IMR-90 (cell line): ENCODE results near the gene GATAD2A. TPM values are rescaled to one million over a fixed set of nuclear protein-coding genes. Genes with fewer than 3 reads are reported as not detected.

ENCODE experiments used
- ATAC-seq: fragments of 200-7000 bp; cut with Tn5 transposase; 2 replicates; pipeline ENCODE4 v1.9.1; 2020; ENCODE audit warnings: low read depth, mild to moderate bottlenecking, moderate library complexity
- BruUV-seq: library from RNA; stranded (reverse); fragments of 400-500 nt; replicated peaks from 2 replicates; lab custom pipeline; 2021; lab: Mats Ljungman, UMichigan
- CTCF ChIA-PET: fragments of 300-600 bp; formaldehyde crosslinking; extraction: SDS; loops from one replicate; lab custom pipeline; 2021; ENCODE audit warnings: antibody characterized with exemption; lab: Yijun Ruan, JAX
- POLR2A ChIA-PET: fragments of 300-600 bp; sonication (Branson Sonifier 250); formaldehyde crosslinking; loops from one replicate; lab custom pipeline; 2022; ENCODE audit warnings: antibody characterized with exemption; ENCODE audit not compliant: unreplicated experiment; lab: Charles Lee
- DNase-seq: peaks from one replicate; pipeline ENCODE4 v3.0.0; 2013
- H2AFZ ChIP-seq: replicated peaks from 2 replicates; pipeline ENCODE3; 2013; ENCODE audit warnings: low read length, mild to moderate bottlenecking; ENCODE audit not compliant: poor library complexity
- H2AK5ac ChIP-seq: 2 replicates; pipeline ENCODE4 v1.6.1; 2013; ENCODE audit warnings: low read depth, low read length, inconsistent platforms
- H2AK9ac ChIP-seq: replicated peaks from 2 replicates; pipeline ENCODE3; 2013; ENCODE audit warnings: mild to moderate bottlenecking, low read depth, low read length, moderate library complexity; ENCODE audit not compliant: poor library complexity
- H2BK120ac ChIP-seq: 2 replicates; pipeline ENCODE4 v1.6.1; 2013; ENCODE audit warnings: low read depth, low read length, inconsistent platforms
- H2BK15ac ChIP-seq: 3 replicates; pipeline ENCODE4 v1.6.1; 2013; ENCODE audit warnings: low read depth, low read length, inconsistent platforms
- H2BK20ac ChIP-seq: 2 replicates; pipeline ENCODE4 v1.6.1; 2013; ENCODE audit warnings: low read depth, mild to moderate bottlenecking, inconsistent platforms, low read length, moderate library complexity
- H2BK5ac ChIP-seq: 2 replicates; pipeline ENCODE4 v1.6.1; 2013; ENCODE audit warnings: mild to moderate bottlenecking, low read depth, low read length, inconsistent platforms; ENCODE audit not compliant: poor library complexity, severe bottlenecking
- H3K14ac ChIP-seq: replicated peaks from 2 replicates; pipeline ENCODE4 v1.6.1; 2013; ENCODE audit warnings: low read depth, low read length, inconsistent platforms
- H3K18ac ChIP-seq: 2 replicates; pipeline ENCODE4 v1.6.1; 2013; ENCODE audit warnings: low read depth, low read length, control low read depth
- H3K23ac ChIP-seq: 2 replicates; pipeline ENCODE4 v1.6.1; 2013; ENCODE audit warnings: low read depth, low read length, inconsistent platforms
- H3K27ac ChIP-seq: 2 replicates; pipeline ENCODE4 v1.5.1; 2013; ENCODE audit warnings: mild to moderate bottlenecking, control low read depth, low read length; ENCODE audit not compliant: insufficient read depth
- H3K27me3 ChIP-seq: 2 replicates; pipeline ENCODE4 v1.6.1; 2013; ENCODE audit warnings: low read length; ENCODE audit not compliant: control insufficient read depth, insufficient read depth
- H3K36me3 ChIP-seq: 2 replicates; pipeline ENCODE4 v1.6.1; 2013; ENCODE audit warnings: low read length, mixed read lengths; ENCODE audit not compliant: control insufficient read depth, insufficient read depth
- H3K4ac ChIP-seq: 2 replicates; pipeline ENCODE4 v1.6.1; 2013; ENCODE audit warnings: low read depth, low read length, inconsistent platforms
- H3K4me1 ChIP-seq: 2 replicates; pipeline ENCODE4 v1.6.1; 2013; ENCODE audit warnings: low read length, mixed read lengths; ENCODE audit not compliant: control insufficient read depth, insufficient read depth
- H3K4me2 ChIP-seq: 2 replicates; pipeline ENCODE4 v1.6.1; 2013; ENCODE audit warnings: low read depth, mild to moderate bottlenecking, control low read depth, low read length, moderate library complexity
- H3K4me3 ChIP-seq: 2 replicates; pipeline ENCODE4 v1.5.1; 2013; ENCODE audit warnings: low read depth, mild to moderate bottlenecking, control low read depth, low read length, moderate library complexity; ENCODE audit not compliant: insufficient read depth
- H3K56ac ChIP-seq: 2 replicates; pipeline ENCODE4 v1.6.1; 2013; ENCODE audit warnings: low read length, inconsistent platforms; ENCODE audit not compliant: insufficient read depth; ENCODE audit errors: extremely low read depth
- H3K79me1 ChIP-seq, 2 experiments: 2 replicates each; pipeline ENCODE4 v1.6.1; 2013; ENCODE audit warnings: low read length in 2 of 2, inconsistent platforms in 1 of 2, low read depth in 1 of 2
- H3K9ac ChIP-seq: 2 replicates; pipeline ENCODE4 v1.6.1; 2013; ENCODE audit warnings: low read depth, low read length, control low read depth
- H3K9me1 ChIP-seq: 2 replicates; pipeline ENCODE4 v1.6.1; 2013; ENCODE audit warnings: low read length, inconsistent platforms; ENCODE audit not compliant: insufficient read depth
- H3K9me3 ChIP-seq: 2 replicates; pipeline ENCODE4 v1.6.1; 2013; ENCODE audit warnings: low read length; ENCODE audit not compliant: control insufficient read depth, insufficient read depth
- H4K20me1 ChIP-seq: 2 replicates; pipeline ENCODE4 v1.6.1; 2013; ENCODE audit warnings: low read length, inconsistent platforms; ENCODE audit not compliant: insufficient read depth
- H4K5ac ChIP-seq: 2 replicates; pipeline ENCODE4 v1.6.1; 2013; ENCODE audit warnings: mild to moderate bottlenecking, low read depth, low read length, control low read depth
- H4K8ac ChIP-seq, 2 experiments: 2 replicates each; pipeline ENCODE4 v1.6.1; 2013; ENCODE audit warnings: low read depth in 2 of 2, low read length in 2 of 2, control low read depth in 1 of 2, inconsistent platforms in 1 of 2
- H4K91ac ChIP-seq: 2 replicates; pipeline ENCODE4 v1.6.1; 2013; ENCODE audit warnings: low read depth, low read length, inconsistent platforms; ENCODE audit not compliant: insufficient read depth
- SMC3 ChIP-seq: fragments of 150-350 bp; IDR thresholded peaks from 2 replicates; pipeline ENCODE4 v1.6.1; 2016; ENCODE audit warnings: low read depth, mild to moderate bottlenecking, antibody characterized with exemption, low read length, moderate library complexity
- WGBS, 2 experiments: methylation state at CpG; one replicate each; pipeline versions ENCODE4 v1.1.5 to v1.1.7; 2013; ENCODE audit warnings: missing lambda C conversion rate in 2 of 2; ENCODE audit not compliant: insufficient read length in 1 of 2; ENCODE audit errors: extremely low coverage in 2 of 2; 5-methylcytosine and 5-hydroxymethylcytosine counted together
- dilution Hi-C: fragments of 300-500 bp; cut with HindIII; formaldehyde crosslinking; loops from one replicate; pipeline ENCODE4 v1.14.3; 2018; ENCODE audit warnings: low sequenced_read_pairs; ENCODE audit not compliant: unreplicated experiment
- in situ Hi-C: fragments of 300-500 bp; cut with MboI; formaldehyde crosslinking; loops from 3 replicates; pipeline ENCODE4 v1.14.3; 2019; ENCODE audit warnings: low sequenced_read_pairs, inconsistent platforms, mixed read lengths
- intact Hi-C: fragments of 100-400 bp; cut with micrococcal nuclease; formaldehyde crosslinking; loops from 2 replicates; pipeline ENCODE4 v1.10.0; 2022
- polyA plus RNA-seq, 3 experiments: library from polyadenylated mRNA; depleted of rRNA; stranded (reverse); fragments of >200 nt; gene quantifications; 2 replicates each; pipeline ENCODE4 v1.2.3, GENCODE V29; 2012; ENCODE audit warnings: low replicate concordance in 1 of 3
- total RNA-seq: library from RNA; depleted of rRNA; stranded (reverse); fragments of >200 nt; gene quantifications from 2 replicates; pipeline ENCODE4 v1.2.3, GENCODE V29; 2012

GATAD2A gene
- total and polyA plus RNA-seq, 2 of the 4 experiments (the other 2 are of a cell fraction): 23.5 to 33.2 TPM

DNA sequence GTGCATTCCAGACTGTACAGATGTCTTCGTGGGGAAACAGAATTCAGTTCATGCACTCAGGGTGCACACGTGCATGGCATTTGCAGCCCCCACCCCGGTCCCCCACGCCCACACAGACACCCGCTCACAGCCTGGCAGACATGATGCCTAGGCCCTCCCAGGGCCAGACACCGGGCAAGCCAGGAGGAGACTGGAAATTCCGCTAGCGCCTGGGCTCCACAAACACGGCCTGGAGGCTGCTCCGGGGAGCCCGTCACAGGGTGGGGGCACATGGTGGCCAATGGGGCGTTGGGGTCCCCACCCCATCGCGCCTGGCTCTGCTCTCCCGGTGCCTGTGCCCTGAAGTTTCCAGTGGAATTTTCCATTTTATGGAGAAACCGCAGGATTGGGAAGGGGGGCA, 136.1 kb downstream of the GATAD2A start:
- CTCF ChIA-PET: no interaction called here
- Histone ChIP-seq H3K27me3 (peaks cover 25% of the 10 kb centered on the region), H3K36me3 (no peaks in the 10 kb centered on the region), H2AK5ac (no peak overlapping the region), H2BK120ac (no peak overlapping the region), H3K9ac (no peak overlapping the region), H3K9me3 (no peaks in the 10 kb centered on the region; the same call in 1 of the 2 replicates), H3K27ac (no peak overlapping the region), H3K14ac (no peak overlapping the region), H3K9me1 (no peaks in the 10 kb centered on the region), H3K23ac (no peak overlapping the region), H2BK15ac (no peak overlapping the region), H3K79me1 (no peaks in the 10 kb centered on the region), H2AFZ (no peak overlapping the region), H2BK20ac (no peak overlapping the region), H3K56ac (no peak overlapping the region), H3K18ac (no peak overlapping the region), H3K4me1 (no peaks in the 10 kb centered on the region; the same call in 1 of the 2 replicates), H4K8ac (no peak overlapping the region), H3K4me2 (no peak overlapping the region), H2AK9ac (no peak overlapping the region), H3K4ac (no peak overlapping the region), H2BK5ac (no peak overlapping the region), H4K91ac (no peak overlapping the region), H4K20me1 (no peaks in the 10 kb centered on the region; the same call in 1 of the 2 replicates), H4K5ac (no peak overlapping the region), H3K4me3 (no peak overlapping the region)
- in situ Hi-C loops: loop anchor here (25.0 kb wide), 1 partner anchor 421 kb away; no protein-coding TSS in a partner anchor
- POLR2A ChIA-PET: no interaction called here
- BruUV-seq: no TSS peak
- no peak for ATAC-seq
- no peak for TF ChIP-seq SMC3
- no peak for DNase-seq
- intact Hi-C loops: no loop called here
- WGBS, 2 experiments: 76% methylated on average over 8 of the region's 16 CpGs; no CpG with 5 or more reads in 1 of the 2 experiments
- dilution Hi-C loops: no loop called here
